H1 (cell line): Measurements from ENCODE around the gene FBXL17. TPM values are rescaled to one million over a fixed set of nuclear protein-coding genes. Genes with fewer than 3 reads are reported as not detected.
A peak's percentile ranks its signal among the peaks of the same experiment; 100 is the strongest.

ENCODE experiments used
- CTCF ChIA-PET: fragments of 300-600 bp; sonication (Branson Sonifier 250); formaldehyde crosslinking; loops from one replicate; lab custom pipeline; 2021; ENCODE audit not compliant: partially characterized antibody; lab: Charles Lee
- POLR2A ChIA-PET: fragments of 300-600 bp; sonication (Branson Sonifier 250); formaldehyde crosslinking; loops from one replicate; lab custom pipeline; 2021; ENCODE audit warnings: inconsistent platforms; ENCODE audit not compliant: partially characterized antibody; lab: Charles Lee
- DNase-seq, 2 experiments: peaks; one replicate each; pipeline versions ENCODE4 v3.0.0 to v3.0.0-alpha.2; 2010 to 2022; ENCODE audit warnings: low spot score in 2 of 2, low read depth in 1 of 2, mixed read lengths in 1 of 2
- FAIRE-seq: peaks from 2 replicates; lab custom pipeline; 2011; peaks lifted over from hg19 to GRCh38; lab: Jason Lieb, UNC
- H2AFZ ChIP-seq: 2 replicates; pipeline ENCODE4 v1.8.1; 2012; ENCODE audit warnings: low read length, inconsistent platforms
- H2AK5ac ChIP-seq: 2 replicates; pipeline ENCODE4 v1.6.1; 2013; ENCODE audit warnings: low read depth, low read length
- H2BK120ac ChIP-seq: replicated peaks from 2 replicates; pipeline ENCODE3; 2013; ENCODE audit warnings: low read depth, low read length, inconsistent platforms
- H2BK12ac ChIP-seq: 2 replicates; pipeline ENCODE4 v1.6.1; 2013; ENCODE audit warnings: low read depth, low read length
- H2BK15ac ChIP-seq: 2 replicates; pipeline ENCODE4 v1.6.1; 2013; ENCODE audit warnings: low read length
- H2BK20ac ChIP-seq: 2 replicates; pipeline ENCODE4 v1.6.1; 2013; ENCODE audit warnings: low read length
- H2BK5ac ChIP-seq: 2 replicates; pipeline ENCODE4 v1.6.1; 2013; ENCODE audit warnings: low read depth, low read length
- H3K14ac ChIP-seq: 2 replicates; pipeline ENCODE4 v1.6.1; 2013; ENCODE audit warnings: inconsistent platforms; ENCODE audit not compliant: insufficient read length
- H3K18ac ChIP-seq: 2 replicates; pipeline ENCODE4 v1.6.1; 2013; ENCODE audit warnings: low read length; ENCODE audit errors: extremely low read depth
- H3K23ac ChIP-seq: 2 replicates; pipeline ENCODE4 v1.6.1; 2013; ENCODE audit warnings: inconsistent platforms; ENCODE audit not compliant: insufficient read length
- H3K23me2 ChIP-seq: 2 replicates; pipeline ENCODE4 v1.6.1; 2013; ENCODE audit warnings: low read depth, low read length
- H3K27ac ChIP-seq: 2 replicates; pipeline ENCODE4 v1.6.1; 2011; ENCODE audit warnings: low read depth, low read length, inconsistent platforms
- H3K27me3 ChIP-seq, 4 experiments: replicated peaks in 1 of 4; 1 replicate in 1 of 4; 2 replicates in 3 of 4; pipeline versions ENCODE4 v1.6.1 to v1.8.1; 2011 to 2013; ENCODE audit warnings: low read length in 3 of 4, mild to moderate bottlenecking in 3 of 4, inconsistent platforms in 2 of 4, mixed read lengths in 2 of 4, moderate library complexity in 1 of 4; ENCODE audit not compliant: control insufficient read depth in 3 of 4, insufficient read depth in 3 of 4; ENCODE audit errors: extremely low read depth in 1 of 4
- H3K36me3 ChIP-seq, 4 experiments: 2 replicates each; pipeline versions ENCODE4 v1.6.1 to v1.8.1; 2011 to 2013; ENCODE audit warnings: mild to moderate bottlenecking in 4 of 4, low read length in 3 of 4, moderate library complexity in 2 of 4, control low read depth in 1 of 4, inconsistent platforms in 1 of 4; ENCODE audit not compliant: insufficient read depth in 4 of 4, control insufficient read depth in 2 of 4
- H3K4ac ChIP-seq: replicated peaks from 2 replicates; pipeline ENCODE3; 2013; ENCODE audit warnings: low read length, low read depth, mixed read lengths, inconsistent platforms; ENCODE audit not compliant: insufficient read length
- H3K4me1 ChIP-seq, 4 experiments: replicated peaks in 1 of 4; 1 replicate in 1 of 4; 2 replicates in 3 of 4; pipeline versions ENCODE4 v1.6.1 to v1.8.1; 2011 to 2013; ENCODE audit warnings: low read length in 3 of 4, inconsistent platforms in 2 of 4, mixed read lengths in 1 of 4; ENCODE audit not compliant: insufficient read depth in 4 of 4, control insufficient read depth in 3 of 4
- H3K4me2 ChIP-seq, 2 experiments: 2 replicates each; pipeline versions ENCODE4 v1.6.1 to v1.8.1; 2011 to 2013; ENCODE audit warnings: low read depth in 2 of 2, low read length in 2 of 2, control low read depth in 1 of 2, inconsistent platforms in 1 of 2, mild to moderate bottlenecking in 1 of 2; ENCODE audit not compliant: insufficient read depth in 1 of 2
- H3K4me3 ChIP-seq, 4 experiments: fragments of 200-600, 300-600 bp in 1 of 4; sonication (generic), shearing (Covaris generic), sonication (Bioruptor Twin) in 1 of 4; 2 replicates each; pipeline versions ENCODE4 v1.5.1 to v1.8.1; 2011 to 2016; ENCODE audit warnings: low read length in 4 of 4, low read depth in 3 of 4, control low read depth in 2 of 4, inconsistent platforms in 2 of 4, mild to moderate bottlenecking in 2 of 4, mixed read lengths in 1 of 4, moderate library complexity in 1 of 4; ENCODE audit not compliant: insufficient read depth in 2 of 4; ENCODE audit errors: extremely low read depth in 1 of 4
- H3K56ac ChIP-seq: replicated peaks from 2 replicates; pipeline ENCODE3; 2013; ENCODE audit warnings: low read depth, mild to moderate bottlenecking, mixed read lengths, low read length, inconsistent platforms; ENCODE audit not compliant: insufficient read length
- H3K79me1 ChIP-seq: 2 replicates; pipeline ENCODE4 v1.6.1; 2013; ENCODE audit warnings: low read depth, low read length, control low read depth
- H3K79me2 ChIP-seq, 2 experiments: 2 replicates each; pipeline versions ENCODE4 v1.6.1 to v1.8.1; 2012 to 2013; ENCODE audit warnings: low read length in 2 of 2, mild to moderate bottlenecking in 2 of 2, inconsistent platforms in 1 of 2; ENCODE audit not compliant: insufficient read depth in 2 of 2, control insufficient read depth in 1 of 2
- H3K9ac ChIP-seq, 4 experiments: replicated peaks in 1 of 4; 1 replicate in 1 of 4; 2 replicates in 3 of 4; pipeline versions ENCODE4 v1.6.1 to v1.8.1; 2011 to 2013; ENCODE audit warnings: low read depth in 3 of 4, low read length in 3 of 4, control low read depth in 2 of 4, mild to moderate bottlenecking in 2 of 4, moderate library complexity in 2 of 4, inconsistent platforms in 1 of 4; ENCODE audit errors: extremely low read depth in 1 of 4
- H3K9me3 ChIP-seq, 2 experiments: 2 replicates each; pipeline versions ENCODE4 v1.6.1 to v1.8.1; 2012 to 2013; ENCODE audit warnings: mild to moderate bottlenecking in 2 of 2, moderate library complexity in 2 of 2, control low read depth in 1 of 2, inconsistent platforms in 1 of 2, low read depth in 1 of 2, low read length in 1 of 2, mixed read lengths in 1 of 2; ENCODE audit not compliant: insufficient read depth in 2 of 2
- H4K20me1 ChIP-seq, 2 experiments: replicated peaks in 1 of 2; 2 replicates each; pipeline versions ENCODE3 to v1.8.1; 2011 to 2013; ENCODE audit warnings: inconsistent platforms in 2 of 2, low read length in 2 of 2, mild to moderate bottlenecking in 1 of 2; ENCODE audit not compliant: insufficient read depth in 2 of 2, control insufficient read depth in 1 of 2
- H4K5ac ChIP-seq: 2 replicates; pipeline ENCODE4 v1.6.1; 2013; ENCODE audit warnings: low read length, low read depth, mixed read lengths, inconsistent platforms; ENCODE audit not compliant: insufficient read length
- H4K8ac ChIP-seq: 2 replicates; pipeline ENCODE4 v1.8.0; 2013; ENCODE audit warnings: mild to moderate bottlenecking, moderate library complexity, low read length, inconsistent platforms; ENCODE audit not compliant: insufficient read depth; ENCODE audit errors: extremely low read depth
- H4K91ac ChIP-seq: replicated peaks from 2 replicates; pipeline ENCODE3; 2013; ENCODE audit warnings: low read length, mixed read lengths, inconsistent platforms; ENCODE audit not compliant: insufficient read length
- ASH2L ChIP-seq: fragments of 200-600, 300-600 bp; sonication (generic); IDR thresholded peaks from one replicate; pipeline ENCODE4 v1.7.1; 2017; ENCODE audit warnings: low read length
- CBX5 ChIP-seq: fragments of 300-800, 300-1000 bp; sonication (generic); IDR thresholded peaks from 2 replicates; pipeline ENCODE4 v1.7.1; 2016; ENCODE audit warnings: antibody characterized with exemption, low read length, low read depth
- CREB1 ChIP-seq: IDR thresholded peaks from 2 replicates; pipeline ENCODE4 v1.6.1; 2012; ENCODE audit warnings: inconsistent platforms
- CTBP2 ChIP-seq: IDR thresholded peaks from 2 replicates; pipeline ENCODE4 v1.7.0; 2011; ENCODE audit warnings: borderline replicate concordance, mild to moderate bottlenecking, moderate library complexity, mixed read lengths, low read length; ENCODE audit not compliant: insufficient read depth, insufficient read length
- EGR1 ChIP-seq: IDR thresholded peaks from 2 replicates; pipeline ENCODE4 v1.6.1; 2011; ENCODE audit warnings: low read depth, low read length, borderline replicate concordance
- EZH2 ChIP-seq: fragments of 200-600 bp; sonication (generic); IDR thresholded peaks from 2 replicates; pipeline ENCODE4 v1.7.1; 2012; ENCODE audit warnings: low read depth, mild to moderate bottlenecking, moderate library complexity, low read length, inconsistent platforms; ENCODE audit not compliant: severe bottlenecking
- HDAC2 ChIP-seq, 2 experiments: fragments of 300-600 bp in 1 of 2; sonication (generic) in 1 of 2; IDR thresholded peaks; 2 replicates each; pipeline ENCODE4 v1.6.1; 2011 to 2012; ENCODE audit warnings: low read depth in 2 of 2, low read length in 2 of 2, mild to moderate bottlenecking in 2 of 2, moderate library complexity in 2 of 2, borderline replicate concordance in 1 of 2, inconsistent platforms in 1 of 2
- JUN ChIP-seq: IDR thresholded peaks from 2 replicates; pipeline ENCODE4 v1.6.1; 2011; ENCODE audit warnings: low read depth, mild to moderate bottlenecking, improper control_type of control experiment, low read length
- KDM1A ChIP-seq: fragments of 200-600, 300-600 bp; sonication (generic); IDR thresholded peaks from 2 replicates; pipeline ENCODE4 v1.7.1; 2016; ENCODE audit warnings: mild to moderate bottlenecking, low read length, borderline replicate concordance
- POLR2AphosphoS5 ChIP-seq: IDR thresholded peaks from 2 replicates; pipeline ENCODE4 v1.6.1; 2011; ENCODE audit warnings: low read depth, low read length
- RNF2 ChIP-seq: fragments of 200-900, 300-1000 bp; sonication (generic); IDR thresholded peaks from 2 replicates; pipeline ENCODE4 v1.7.1; 2016; ENCODE audit warnings: borderline replicate concordance, low read depth, mild to moderate bottlenecking, antibody characterized with exemption, low read length; ENCODE audit not compliant: poor library complexity, severe bottlenecking; ENCODE audit errors: missing control alignments
- SIX5 ChIP-seq: IDR thresholded peaks from 2 replicates; pipeline ENCODE4 v1.6.1; 2011; ENCODE audit warnings: mild to moderate bottlenecking, low read depth, low read length
- WGBS, 2 experiments: shearing (Covaris generic) in 1 of 2; methylation state at CpG; one replicate each; pipeline versions ENCODE4 v1.1.6 to v1.1.7; 2013 to 2015; ENCODE audit warnings: low lambda C conversion rate in 2 of 2, mixed read lengths in 2 of 2, inconsistent platforms in 1 of 2, low coverage in 1 of 2, missing lambda C conversion rate in 1 of 2; ENCODE audit not compliant: insufficient replicate concordance in 2 of 2, insufficient coverage in 1 of 2, insufficient read length in 1 of 2; ENCODE audit errors: extremely low coverage in 1 of 2, missing lambda C conversion rate in 1 of 2; 5-methylcytosine and 5-hydroxymethylcytosine counted together
- polyA plus RNA-seq, 7 experiments: library from polyadenylated mRNA; depleted of rRNA in 3 of 7; stranded (reverse) in 5 of 7; unstranded in 2 of 7; fragments of >200 nt in 5 of 7; fragments of 200-250 nt in 2 of 7; gene quantifications; 1 replicate in 5 of 7; 2 replicates in 1 of 7; 4 replicates in 1 of 7; pipeline versions ENCODE4 v1.2.1 to v1.2.3, GENCODE V29; 2011 to 2013; ENCODE audit warnings: missing spikeins in 2 of 7, mixed read lengths in 2 of 7
- total RNA-seq: library from RNA; stranded (reverse); fragmentation: NEBNext Ultra II Directional; extraction: Animal tissue kit (Norgen Biotek cat#: 25700); gene quantifications from 2 replicates; pipeline ENCODE4 v1.2.1, GENCODE V29; 2021

The FBXL17 gene
- total and polyA plus RNA-seq, 2 of the 8 experiments (the other 6 are each of a cell fraction or from before 2014, with no cell fraction given) = 0.35 to 4.3 TPM

- Histone ChIP-seq H4K5ac (no peak overlapping the region), H4K20me1 (no peaks in the 10 kb centered on the region), H4K91ac (no peak overlapping the region), H2BK20ac (no peak overlapping the region; the same call in 1 of the 2 replicates), H2AFZ (no peak overlapping the region), H3K27ac (no peak overlapping the region), H3K4me3 (no peak overlapping the region), H3K9me3 (no peaks in the 10 kb centered on the region), H3K23ac (no peak overlapping the region), H3K14ac (no peak overlapping the region), H3K23me2 (no peaks in the 10 kb centered on the region; the same call in 1 of the 2 replicates), H3K79me2 (no peaks in the 10 kb centered on the region), H2BK15ac (no peak overlapping the region), H3K4me1 (peaks cover 0 to 7% (median 3%) of the 10 kb centered on the region in 4 experiments; a peak in 2 of 7 replicates), H3K79me1 (no peaks in the 10 kb centered on the region), H2BK120ac (no peak overlapping the region), H3K9ac (no peak overlapping the region), H4K8ac (no peak overlapping the region), H3K27me3 (no peaks in the 10 kb centered on the region), H3K4ac (peak overlapping the region; percentile 29), H2AK5ac (peak overlapping the region; percentile 59), H3K18ac (no peak overlapping the region), H3K4me2 (no peak overlapping the region), H3K56ac (no peak overlapping the region), H3K36me3 (no peaks in the 10 kb centered on the region), H2BK12ac (peak overlapping the region; percentile 62), H2BK5ac (no peak overlapping the region)
- CTCF ChIA-PET = interaction anchor here (1.8 kb wide), 1 partner anchor 10 kb away, joined by 3 read pairs; no protein-coding TSS in a partner anchor
- no peak for FAIRE-seq
- DNase-seq = no peak
- whole genome bisulfite sequencing, 2 experiments = 90% methylated on average over 13 of the region's 13 CpGs; no CpG with 5 or more reads in 1 of the 2 experiments
- POLR2A ChIA-PET = no interaction called here
- no peak for TF ChIP-seq CREB1
- no peak for TF ChIP-seq CBX5
- TF ChIP-seq ASH2L = no peak
- no peak for TF ChIP-seq SIX5
- TF ChIP-seq POLR2AphosphoS5 = no peak
- TF ChIP-seq KDM1A = no peak
- no peak for TF ChIP-seq JUN
- no peak for TF ChIP-seq RNF2
- no peak for TF ChIP-seq HDAC2 (IDR thresholded peaks at IDR 0.05; ENCODE audit: borderline replicate concordance in 1 of 2, low read depth in 2 of 2, low read length in 2 of 2)
- TF ChIP-seq EZH2 = no peak
- no peak for TF ChIP-seq EGR1
- TF ChIP-seq CTBP2 = no peak
These were observed 400.8 kb downstream of the FBXL17 start for GRCh38 chr5:107980923-107981692.
